Gastroesophageal sphincter (tissue), 4 donors: Measurements from ENCODE around the gene STON2. TPM values are rescaled to one million over a fixed set of nuclear protein-coding genes. Genes with fewer than 3 reads are reported as not detected.
A peak's percentile ranks its signal among the peaks of the same experiment; 100 is the strongest.

Experiments
- ATAC-seq: fragments of 150-250 bp; one replicate; pipeline ENCODE4 v1.9.1; 2016; ENCODE audit warnings: mild to moderate bottlenecking, moderate library complexity
- H3K27ac ChIP-seq, 4 donors: fragments of 200-600 bp; sonication (generic) in 3 of 4; 1 replicate in 3 of 4; 2 replicates in 1 of 4; pipeline ENCODE4 v1.5.1; 2016 to 2019
- H3K27me3 ChIP-seq: fragments of 200-600 bp; sonication (generic); one replicate; pipeline ENCODE4 v1.5.1; 2019
- H3K36me3 ChIP-seq, 2 donors: fragments of 200-600 bp; sonication (generic); one replicate each; pipeline ENCODE4 v1.5.1; 2019; ENCODE audit warnings: control low read depth in 1 of 2
- H3K4me1 ChIP-seq, 3 donors: fragments of 200-600 bp; sonication (generic); 1 replicate in 2 of 3; 2 replicates in 1 of 3; pipeline ENCODE4 v1.5.1; 2016 to 2019; ENCODE audit warnings: control low read depth in 2 of 3
- H3K4me3 ChIP-seq, 2 donors: fragments of 200-600 bp; sonication (generic); one replicate each; pipeline ENCODE4 v1.5.1; 2019; ENCODE audit warnings: mild to moderate bottlenecking in 1 of 2, moderate library complexity in 1 of 2
- H3K9me3 ChIP-seq, 3 donors: fragments of 200-600 bp; sonication (generic); one replicate each; pipeline ENCODE4 v1.5.1; 2017 to 2019; ENCODE audit warnings: control low read depth in 2 of 3
- CTCF ChIP-seq, 4 experiments: fragments of 200-600 bp in 2 of 4; fragments of 450-650 bp in 2 of 4; sonication (generic) in 1 of 4; IDR thresholded peaks; one replicate each; pipeline ENCODE4 v1.5.1; 2017 to 2019; ENCODE audit warnings: antibody characterized with exemption in 4 of 4, mild to moderate bottlenecking in 2 of 4, moderate library complexity in 2 of 4
- EP300 ChIP-seq: sonication (generic); formaldehyde crosslinking; IDR thresholded peaks from one replicate; pipeline ENCODE4 v1.6.1; 2017; ENCODE audit warnings: antibody characterized with exemption, mild to moderate bottlenecking
- POLR2A ChIP-seq, 2 donors: fragments of 450-650 bp; IDR thresholded peaks; one replicate each; pipeline ENCODE4 v1.6.1; 2017; ENCODE audit warnings: antibody characterized with exemption in 2 of 2, mild to moderate bottlenecking in 2 of 2, moderate library complexity in 1 of 2
- POLR2AphosphoS5 ChIP-seq: sonication (generic); formaldehyde crosslinking; IDR thresholded peaks from one replicate; pipeline ENCODE4 v1.6.1; 2017; ENCODE audit warnings: antibody characterized with exemption
- WGBS, 2 donors: methylation state at CpG; one replicate each; pipeline ENCODE4 v1.1.5; 2018; ENCODE audit warnings: low coverage in 1 of 2; 5-methylcytosine and 5-hydroxymethylcytosine counted together
- total RNA-seq, 4 donors: library from RNA; depleted of rRNA; stranded (reverse); fragments of >200 nt; gene quantifications; one replicate each; pipeline ENCODE4 v1.1.0, GENCODE V29; 2016

Gene STON2
- total RNA-seq, 4 donors from 2014 or later, result 2.8 to 11.6 (median 11.5) TPM

DNA sequence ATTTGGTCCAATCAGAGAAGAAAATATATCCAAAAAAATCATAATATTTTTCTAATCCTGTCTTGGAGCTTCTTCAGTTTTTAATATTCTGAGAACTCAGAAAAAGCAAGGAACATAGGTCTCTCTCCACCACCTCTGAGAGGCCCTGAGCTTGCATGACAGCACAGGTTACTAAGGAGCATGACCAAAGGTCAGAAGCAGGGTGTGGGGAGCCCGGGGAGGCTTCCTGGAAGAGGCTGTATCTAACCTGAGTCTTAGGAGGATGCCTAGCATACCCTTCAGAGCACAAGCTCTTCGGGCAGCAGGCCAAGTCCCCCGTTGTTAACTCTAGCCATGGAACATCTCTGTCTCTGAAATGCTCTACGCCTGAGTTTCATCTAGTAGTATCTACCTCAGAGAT is 15.7 kb upstream of the STON2 start:
- Histone ChIP-seq H3K4me3 (no peak overlapping the region), H3K4me1 (no peaks in the 10 kb centered on the region), H3K27ac (no peak overlapping the region), H3K27me3 (no peaks in the 10 kb centered on the region), H3K9me3 (no peaks in the 10 kb centered on the region), H3K36me3 (no peaks in the 10 kb centered on the region)
- ATAC-seq, result no peak
- WGBS, 2 donors, result 50 to 92% methylated on average over 1 to 2 of the region's 4 CpGs
- TF ChIP-seq EP300, result no peak
- TF ChIP-seq POLR2AphosphoS5, result no peak

DNA sequence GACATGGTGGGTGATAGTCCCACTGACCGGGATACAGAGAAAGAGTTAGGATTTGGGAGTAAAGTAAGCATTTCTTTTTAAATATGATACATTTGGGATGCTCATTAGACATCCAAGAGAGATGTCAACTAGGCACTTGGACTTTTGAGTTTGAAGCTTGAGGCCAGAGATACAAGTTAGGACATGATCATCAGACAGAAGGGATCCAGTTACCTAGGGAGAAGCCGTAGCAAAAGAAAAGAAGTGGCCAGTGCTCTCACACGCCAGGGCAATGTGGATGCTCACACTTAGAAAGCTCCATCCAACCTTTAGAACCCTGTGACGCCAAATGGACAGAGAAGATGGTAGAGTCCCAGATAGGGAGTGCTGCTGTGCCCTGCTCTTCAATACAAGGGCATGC is 14.0 kb upstream of the STON2 start:
- H3K4me3 ChIP-seq, result no peak overlapping the region
- no peak for ATAC-seq
- no peak overlapping the region for H3K27ac ChIP-seq
- H3K36me3 ChIP-seq, result no peaks in the 10 kb centered on the region
- 80 to 89% methylated on average over 2 to 3 of the region's 4 CpGs for WGBS, 2 donors
- no peak for TF ChIP-seq POLR2A (IDR thresholded peaks at IDR 0.05)
- no peak for TF ChIP-seq POLR2AphosphoS5
- TF ChIP-seq CTCF (IDR thresholded peaks at IDR 0.05), result no peak
- no peak for TF ChIP-seq EP300
- no peaks in the 10 kb centered on the region for H3K4me1 ChIP-seq
- no peaks in the 10 kb centered on the region for H3K27me3 ChIP-seq
- no peaks in the 10 kb centered on the region for H3K9me3 ChIP-seq

DNA sequence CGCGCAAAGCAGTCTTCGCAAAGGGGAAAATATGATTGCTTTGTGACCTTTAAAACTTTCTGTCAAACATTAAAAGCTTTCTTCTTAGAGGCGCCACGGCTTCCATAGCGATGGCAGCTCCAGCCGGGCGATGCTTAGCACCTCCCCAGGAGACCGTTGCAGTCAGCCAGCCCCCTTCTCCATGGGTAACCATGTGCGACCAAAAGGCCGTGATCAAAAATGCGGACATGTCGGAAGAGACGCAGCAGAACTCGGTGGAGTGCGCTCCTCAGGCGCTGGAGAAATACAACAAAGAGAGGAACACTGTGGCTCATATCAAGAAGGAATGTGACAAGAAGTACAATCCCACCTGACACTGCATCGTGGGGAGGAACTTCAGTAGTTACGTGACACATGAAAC is 12.7 kb upstream of the STON2 start:
- no peaks in the 10 kb centered on the region for H3K4me1 ChIP-seq
- H3K27me3 ChIP-seq, result no peaks in the 10 kb centered on the region
- WGBS, 2 donors, result 61% methylated on average over 19 of the region's 19 CpGs; no CpG with 5 or more reads in 1 of the 2 donors
- ATAC-seq, result no peak
- no peak overlapping the region for H3K27ac ChIP-seq
- no peak for TF ChIP-seq EP300
- TF ChIP-seq POLR2AphosphoS5, result no peak
- TF ChIP-seq POLR2A (IDR thresholded peaks at IDR 0.05), result no peak
- no peak for TF ChIP-seq CTCF (IDR thresholded peaks at IDR 0.05)
- H3K9me3 ChIP-seq, result no peaks in the 10 kb centered on the region
- no peak overlapping the region for H3K4me3 ChIP-seq
- no peaks in the 10 kb centered on the region for H3K36me3 ChIP-seq

- WGBS, 2 donors, result 78 to 88% methylated on average over 1 of the region's 1 CpG
- no peaks in the 10 kb centered on the region for H3K4me1 ChIP-seq
These were observed 8.5 kb upstream of the STON2 start for GRCh38 chr14:81408595-81408994.

GRCh38 chr14:81406863-81407262 is 6.7 kb upstream of the STON2 start:
- H3K4me1 ChIP-seq, result no peaks in the 10 kb centered on the region
- no peak overlapping the region for H3K4me3 ChIP-seq
- peak; percentile 55 for ATAC-seq
- 17 to 44% methylated on average over 2 to 4 of the region's 4 CpGs for WGBS, 2 donors
- H3K27ac ChIP-seq, result no peak overlapping the region
- H3K9me3 ChIP-seq, result peaks cover 0 to 11% (median 0%) of the 10 kb centered on the region in 3 donors
- H3K36me3 ChIP-seq, result no peaks in the 10 kb centered on the region
- TF ChIP-seq POLR2AphosphoS5, result no peak
- no peak for TF ChIP-seq EP300
- TF ChIP-seq POLR2A (IDR thresholded peaks at IDR 0.05), result no peak
- TF ChIP-seq CTCF (IDR thresholded peaks at IDR 0.05), result no peak
- no peaks in the 10 kb centered on the region for H3K27me3 ChIP-seq

More at GRCh38 chr14:81408595-81408994, 8.5 kb upstream of the STON2 start:
- no peak overlapping the region for H3K27ac ChIP-seq
- no peak overlapping the region for H3K4me3 ChIP-seq
- ATAC-seq, result no peak
- TF ChIP-seq POLR2A (IDR thresholded peaks at IDR 0.05), result no peak
- TF ChIP-seq CTCF (IDR thresholded peaks at IDR 0.05), result no peak
- no peak for TF ChIP-seq EP300
- TF ChIP-seq POLR2AphosphoS5, result no peak
- H3K36me3 ChIP-seq, result no peaks in the 10 kb centered on the region
- H3K27me3 ChIP-seq, result no peaks in the 10 kb centered on the region
- H3K9me3 ChIP-seq, result peaks cover 0 to 11% (median 0%) of the 10 kb centered on the region in 3 donors
